ENCODE measurements around the gene BHLHE41.

Gene BHLHE41

GRCh38 chr12:26113181-26113654 lies 11.6 kb downstream of the BHLHE41 start:
- DNase-seq: no peak

GRCh38 chr12:26112703-26113147 lies 12.1 kb downstream of the BHLHE41 start:
- DNase-seq: no peak

GRCh38 chr12:26112232-26112631 lies 12.6 kb downstream of the BHLHE41 start:
- no peak for DNase-seq

GRCh38 chr12:26109343-26109881 lies 15.4 kb downstream of the BHLHE41 start:
- DNase-seq: peak; percentile 45

GRCh38 chr12:26108915-26109314 lies 15.9 kb downstream of the BHLHE41 start:
- no peak for DNase-seq

- DNase-seq: no peak
These were observed 18.5 kb downstream of the BHLHE41 start for GRCh38 chr12:26106347-26106746.

- no peak for DNase-seq
These were observed 21.9 kb downstream of the BHLHE41 start for GRCh38 chr12:26102953-26103352.

- DNase-seq: no peak
These were observed 23.1 kb downstream of the BHLHE41 start for GRCh38 chr12:26101763-26102162.

GRCh38 chr12:26101350-26101734 lies 23.5 kb downstream of the BHLHE41 start:
- no peak for DNase-seq

GRCh38 chr12:26100666-26101349 lies 24.0 kb downstream of the BHLHE41 start:
- DNase-seq: no peak

GRCh38 chr12:26097046-26097878 lies 27.6 kb downstream of the BHLHE41 start:
- DNase-seq: peak; percentile 0

- no peak for DNase-seq
These were observed 28.8 kb downstream of the BHLHE41 start for GRCh38 chr12:26096036-26096435.

- no peak for DNase-seq
These were observed 29.7 kb downstream of the BHLHE41 start for GRCh38 chr12:26095186-26095585.

- DNase-seq: no peak
These were observed 32.3 kb downstream of the BHLHE41 start for GRCh38 chr12:26092346-26093105.

- no peak for DNase-seq
These were observed 33.0 kb downstream of the BHLHE41 start for GRCh38 chr12:26091822-26092221.

GRCh38 chr12:26090836-26091510 lies 33.9 kb downstream of the BHLHE41 start:
- DNase-seq: no peak

GRCh38 chr12:26088998-26089397 lies 35.8 kb downstream of the BHLHE41 start:
- DNase-seq: no peak

- DNase-seq: no peak
These were observed 37.9 kb downstream of the BHLHE41 start for GRCh38 chr12:26086936-26087335.

GRCh38 chr12:26080911-26081310 lies 43.9 kb downstream of the BHLHE41 start:
- DNase-seq: no peak

GRCh38 chr12:26077915-26078702 lies 46.7 kb downstream of the BHLHE41 start:
- DNase-seq: no peak

All from NCI-H524 treated with DMSO at 0.1 percent for 48 hours (cell line).